ENCODE measurements around the gene CPLX1.

DNA sequence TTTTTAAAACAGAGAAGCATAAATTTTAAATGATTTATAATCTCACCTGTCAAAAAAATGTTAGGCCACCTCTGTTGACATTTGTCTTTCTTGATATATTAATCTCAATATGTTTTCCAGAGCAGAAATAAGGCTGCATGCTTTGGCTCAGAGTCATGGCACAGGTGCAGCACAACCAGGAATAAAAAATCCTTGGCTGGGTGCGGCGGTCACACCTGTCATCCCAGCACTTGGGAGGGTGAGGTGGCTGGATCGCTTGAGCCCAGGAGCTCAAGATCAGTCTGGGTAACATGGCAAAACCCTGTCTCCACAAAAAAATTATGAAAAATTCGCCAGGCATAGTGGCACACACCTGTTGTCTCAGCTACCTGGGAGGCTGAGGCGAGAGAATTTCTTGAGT is 18.1 kb downstream of the CPLX1 start:
- TF ChIP-seq, protein P1, sequence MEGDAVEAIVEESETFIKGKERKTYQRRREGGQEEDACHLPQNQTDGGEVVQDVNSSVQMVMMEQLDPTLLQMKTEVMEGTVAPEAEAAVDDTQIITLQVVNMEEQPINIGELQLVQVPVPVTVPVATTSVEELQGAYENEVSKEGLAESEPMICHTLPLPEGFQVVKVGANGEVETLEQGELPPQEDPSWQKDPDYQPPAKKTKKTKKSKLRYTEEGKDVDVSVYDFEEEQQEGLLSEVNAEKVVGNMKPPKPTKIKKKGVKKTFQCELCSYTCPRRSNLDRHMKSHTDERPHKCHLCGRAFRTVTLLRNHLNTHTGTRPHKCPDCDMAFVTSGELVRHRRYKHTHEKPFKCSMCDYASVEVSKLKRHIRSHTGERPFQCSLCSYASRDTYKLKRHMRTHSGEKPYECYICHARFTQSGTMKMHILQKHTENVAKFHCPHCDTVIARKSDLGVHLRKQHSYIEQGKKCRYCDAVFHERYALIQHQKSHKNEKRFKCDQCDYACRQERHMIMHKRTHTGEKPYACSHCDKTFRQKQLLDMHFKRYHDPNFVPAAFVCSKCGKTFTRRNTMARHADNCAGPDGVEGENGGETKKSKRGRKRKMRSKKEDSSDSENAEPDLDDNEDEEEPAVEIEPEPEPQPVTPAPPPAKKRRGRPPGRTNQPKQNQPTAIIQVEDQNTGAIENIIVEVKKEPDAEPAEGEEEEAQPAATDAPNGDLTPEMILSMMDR (IDR thresholded peaks at IDR 0.05), result no peak
- no peak for TF ChIP-seq POLR2A (IDR thresholded peaks at IDR 0.05)
